NCI-H1105 treated with DMSO at 0.1 percent for 48 hours (cell line): Measurements from ENCODE around the gene KANK2.
A peak's percentile ranks its signal among the peaks of the same experiment; 100 is the strongest.

Source experiments
- DNase-seq: peaks from one replicate; lab custom pipeline; 2025; lab: John Stamatoyannopoulos, UW

The KANK2 gene

DNA sequence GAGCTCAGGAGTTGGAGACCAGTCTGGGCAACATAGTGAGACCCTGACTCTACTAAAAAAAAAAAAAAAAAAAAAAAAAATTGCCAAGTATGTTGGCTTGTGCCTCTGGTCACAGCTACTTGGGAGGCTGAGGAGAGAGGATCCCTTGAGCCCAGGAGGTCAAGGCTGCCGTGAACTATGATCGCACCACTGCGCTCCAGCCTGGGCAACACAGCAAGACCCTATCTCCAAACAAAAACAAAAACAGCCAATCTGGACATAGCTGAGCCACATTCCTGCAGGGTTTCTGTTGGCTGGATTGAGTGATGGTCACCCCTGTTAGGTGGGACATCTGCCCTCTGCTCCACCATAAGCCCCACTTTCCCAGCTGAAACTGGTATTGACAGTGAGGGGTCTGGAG, 28.5 kb upstream of the KANK2 start:
- DNase-seq: no peak

DNA sequence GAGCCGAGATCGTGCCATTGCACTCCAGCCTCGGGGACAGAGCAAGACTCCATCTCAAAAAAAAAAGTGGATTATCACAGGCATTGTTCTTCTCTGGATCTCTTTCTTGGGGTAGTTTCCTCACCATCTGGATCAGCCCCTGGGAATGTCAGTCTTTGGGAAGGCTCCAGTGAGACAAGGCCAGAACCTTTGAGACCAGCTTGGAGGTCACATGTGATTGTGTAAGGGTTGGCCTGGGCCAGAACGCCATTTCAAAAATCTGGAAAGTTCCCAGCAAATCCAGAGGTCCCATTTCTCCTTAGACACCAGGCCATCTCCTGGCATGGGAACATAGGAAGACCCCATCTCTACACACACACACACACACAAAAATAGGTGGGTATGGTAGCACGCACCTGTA, 27.8 kb upstream of the KANK2 start:
- no peak for DNase-seq

DNA sequence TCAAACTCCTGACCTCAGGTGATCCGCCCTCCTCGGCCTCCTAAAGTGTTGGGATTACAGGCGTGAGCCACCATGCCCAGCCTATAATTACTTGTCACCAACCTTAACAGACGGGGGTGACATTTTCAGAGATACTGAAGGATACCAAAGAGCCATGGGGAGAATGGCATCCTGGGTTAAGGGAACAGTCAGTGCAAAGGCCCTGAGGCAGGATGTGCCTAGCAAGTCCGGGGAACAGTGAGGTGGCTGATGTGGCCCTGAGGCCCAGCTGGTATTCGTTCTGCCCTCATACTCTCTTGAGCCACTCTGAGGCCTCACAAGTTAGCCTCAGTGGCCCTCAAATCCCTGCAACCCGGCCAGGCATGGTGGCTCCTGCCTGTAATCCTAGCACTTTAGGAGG, 27.1 kb upstream of the KANK2 start:
- DNase-seq: no peak

DNA sequence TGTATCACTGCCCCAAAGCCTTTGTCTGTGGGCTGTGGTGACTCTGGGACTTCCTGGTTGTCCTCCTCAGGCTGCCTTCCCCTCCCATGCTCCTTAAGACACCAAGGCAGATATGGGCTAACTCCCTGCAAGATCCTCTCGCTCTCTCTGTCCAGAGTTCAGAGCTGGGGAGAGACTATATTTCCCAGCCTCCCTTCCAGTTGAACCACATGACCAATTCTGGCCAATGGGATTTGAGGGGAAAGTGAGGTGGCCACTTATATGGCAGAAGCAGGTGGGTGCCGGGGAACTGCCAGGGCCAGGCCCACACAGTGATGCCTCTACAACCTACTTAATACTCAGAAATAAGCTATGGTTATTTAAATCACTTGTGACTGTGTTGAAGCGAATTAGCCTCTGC, 25.9 kb upstream of the KANK2 start:
- no peak for DNase-seq

DNA sequence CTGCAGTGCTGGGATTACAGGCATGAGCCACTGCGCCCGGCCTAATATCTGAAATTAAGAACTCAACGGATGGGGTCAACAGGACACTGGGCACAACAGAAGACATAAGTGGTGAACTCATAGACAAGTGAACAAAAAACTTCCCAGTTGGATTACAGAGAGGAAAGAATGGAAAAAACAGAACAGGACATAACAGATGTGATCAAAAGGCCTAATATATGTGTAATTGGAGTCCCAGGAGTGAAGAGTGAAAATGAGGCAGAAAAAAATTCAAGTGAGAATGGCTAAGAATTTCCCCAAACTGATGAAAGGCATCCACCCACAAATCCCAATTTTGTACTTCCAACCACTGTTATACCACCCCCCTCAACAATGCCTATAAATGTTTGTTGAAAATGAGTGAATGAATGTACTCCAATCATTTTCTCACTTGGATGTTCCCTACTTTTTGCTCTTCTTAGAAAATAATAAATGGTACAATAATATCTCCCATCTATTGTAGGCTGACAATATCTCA, 23.8 kb upstream of the KANK2 start:
- no peak for DNase-seq

DNA sequence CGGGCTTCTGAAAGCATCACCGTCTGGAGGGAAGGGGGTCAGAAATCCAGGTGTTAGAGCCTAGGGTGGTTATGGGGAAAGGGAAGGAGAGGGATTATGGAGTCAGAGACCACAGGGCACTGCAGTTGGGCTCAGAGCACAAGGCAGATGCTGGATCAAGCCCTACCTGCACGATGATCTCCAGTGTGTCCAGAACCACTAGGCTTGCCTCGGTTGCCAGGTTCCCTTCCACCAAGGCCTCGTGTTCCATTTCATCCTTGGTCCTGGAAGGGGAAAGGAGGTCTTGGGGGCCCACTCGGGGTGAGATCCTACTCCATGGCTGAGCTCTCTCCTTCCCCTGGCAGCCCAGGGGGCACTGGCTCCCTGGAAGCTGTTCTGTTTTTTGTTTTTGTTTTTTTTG, 17.0 kb upstream of the KANK2 start:
- no peak for DNase-seq

DNA sequence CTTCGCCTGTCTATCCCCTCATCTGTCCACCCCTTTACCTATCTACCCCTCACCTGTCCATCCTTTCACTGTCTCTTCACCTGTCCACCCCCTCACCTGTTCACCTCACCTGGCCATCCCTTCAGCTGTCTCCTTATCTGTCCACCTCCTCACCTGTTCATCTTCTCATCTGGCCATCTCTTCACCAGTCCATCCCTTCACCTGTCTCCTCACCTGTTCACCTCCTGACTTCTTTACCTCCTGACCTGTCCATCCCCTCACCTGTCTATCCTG, 13.2 kb upstream of the KANK2 start:
- DNase-seq: no peak

DNA sequence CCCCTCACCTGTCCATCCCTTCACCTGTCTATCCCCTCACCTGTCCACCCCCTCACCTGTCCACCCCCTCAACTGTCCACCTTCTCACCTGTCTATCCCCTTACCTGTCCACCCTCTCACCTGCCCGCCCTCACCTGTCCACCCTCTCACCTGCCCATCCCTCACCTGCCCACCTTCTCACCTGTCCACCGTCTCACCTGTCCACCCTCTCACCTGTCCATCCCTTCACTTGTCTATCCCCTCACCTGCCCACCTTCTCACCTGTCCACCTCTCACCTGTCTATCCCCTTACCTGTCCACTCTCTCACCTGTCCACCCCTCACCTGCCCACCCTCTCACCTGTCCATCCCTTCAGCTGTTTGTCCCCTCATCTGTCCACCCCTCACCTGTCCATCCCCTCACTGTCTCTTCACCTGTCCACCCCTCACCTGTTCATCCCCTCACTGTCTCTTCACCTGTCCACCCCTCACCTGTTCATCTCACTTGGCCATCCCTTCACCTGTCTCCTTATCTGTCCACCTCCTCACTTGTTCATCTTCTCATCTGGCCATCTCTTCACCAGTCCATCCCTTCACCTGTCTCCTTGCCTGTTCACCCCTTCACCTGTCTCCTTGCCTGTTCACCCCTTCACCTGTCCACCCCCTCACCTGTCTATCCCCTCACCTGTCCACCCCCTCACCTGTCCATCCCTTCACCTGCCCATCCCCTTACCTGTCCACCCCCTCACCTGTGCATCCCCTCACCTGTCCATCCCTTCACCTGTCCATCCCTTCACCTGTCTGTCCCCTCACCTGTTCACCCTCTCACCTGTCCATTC, 12.7 kb upstream of the KANK2 start:
- DNase-seq: no peak

DNA sequence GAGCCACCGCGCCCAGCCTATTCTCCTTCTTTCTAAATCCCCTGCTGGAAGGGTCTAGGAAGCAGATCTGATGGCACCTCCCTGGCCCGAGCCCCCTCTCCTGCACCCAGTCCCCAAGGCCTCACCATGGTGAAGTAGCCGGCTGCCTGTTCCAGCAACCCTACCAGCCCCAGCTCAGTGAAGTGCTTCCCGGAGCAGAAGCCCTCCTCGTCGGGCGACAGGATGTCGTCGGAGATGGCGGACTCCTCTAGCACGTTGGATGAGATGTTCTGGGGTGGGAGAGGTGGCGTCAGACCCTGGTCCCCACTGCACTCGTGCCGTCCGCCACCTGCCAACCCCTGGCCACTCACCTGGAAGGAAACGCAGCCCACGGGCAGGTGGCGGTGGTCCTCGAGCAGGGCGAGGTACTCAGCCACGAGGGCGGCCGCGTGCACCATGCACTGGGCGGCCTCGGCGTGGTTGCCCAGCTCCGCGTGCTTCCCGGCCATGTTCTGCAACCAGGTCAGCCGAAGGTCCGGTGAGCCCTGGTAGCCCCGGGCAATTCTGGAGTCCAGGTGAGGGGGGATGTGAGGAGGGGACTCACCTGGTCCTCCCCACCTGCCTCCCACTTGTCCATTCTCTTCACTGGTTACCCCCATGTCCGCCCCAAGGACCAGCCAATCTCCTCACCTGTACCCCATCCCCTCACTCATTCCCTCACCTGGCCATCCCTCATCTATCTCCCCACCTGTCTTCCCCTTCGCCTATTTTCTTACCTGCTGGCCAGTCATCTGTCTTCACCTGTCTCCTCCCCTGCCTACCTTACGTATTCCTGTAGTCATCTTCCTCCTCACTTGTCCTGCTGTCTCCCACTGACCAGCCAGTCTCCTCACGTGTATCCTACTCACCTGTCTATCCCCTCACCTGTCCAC, 11.5 kb upstream of the KANK2 start:
- DNase-seq: no peak

DNA sequence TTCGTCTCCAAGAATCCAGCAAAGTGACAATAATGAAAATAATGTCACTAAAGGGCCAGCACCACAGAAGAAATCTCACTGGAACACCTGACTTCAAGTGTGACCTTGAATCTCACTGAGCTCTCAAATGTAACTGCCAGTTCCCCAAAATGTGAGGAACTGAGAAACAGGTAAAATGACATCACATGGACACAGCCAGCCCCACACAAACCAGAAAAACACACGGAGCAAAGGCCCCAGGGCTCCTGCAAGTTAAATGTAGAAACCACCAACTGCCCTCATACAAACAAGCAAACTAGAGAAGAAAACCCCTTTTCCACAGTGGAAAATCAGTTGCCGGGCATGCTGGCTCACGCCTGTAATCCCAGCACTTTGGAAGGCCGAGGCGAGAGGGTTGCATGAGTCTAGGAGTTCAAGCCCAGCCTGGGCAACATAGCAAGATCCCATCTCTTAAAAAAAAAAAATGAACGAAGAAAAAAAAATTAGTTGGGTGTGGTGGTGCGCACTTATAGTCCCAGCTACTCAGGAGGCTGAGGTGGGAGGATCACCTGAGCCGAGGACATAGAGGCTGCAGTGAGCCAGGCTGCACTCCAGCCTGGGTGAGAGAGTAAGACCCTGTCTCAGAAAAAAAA, 8.7 kb upstream of the KANK2 start:
- no peak for DNase-seq

DNA sequence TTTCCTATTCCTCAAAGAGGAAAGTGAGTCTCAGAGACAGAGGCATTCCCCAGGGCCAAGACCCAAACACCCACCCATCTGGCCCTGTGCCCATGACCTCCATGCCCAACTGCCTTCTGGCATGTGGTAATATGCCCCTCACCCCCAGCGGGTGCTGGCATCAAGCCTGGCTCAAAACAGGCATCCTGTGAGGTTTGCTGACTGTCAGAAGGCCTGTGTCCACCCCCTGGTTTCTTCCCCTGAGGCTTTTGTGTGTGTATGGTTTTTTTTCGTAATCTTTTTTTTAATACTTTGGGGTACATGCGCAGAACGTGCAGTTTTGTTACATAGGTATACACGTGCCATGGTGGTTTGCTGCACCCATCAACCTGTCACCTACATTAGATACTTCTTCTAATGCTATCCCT, 7.6 kb upstream of the KANK2 start:
- no peak for DNase-seq

DNA sequence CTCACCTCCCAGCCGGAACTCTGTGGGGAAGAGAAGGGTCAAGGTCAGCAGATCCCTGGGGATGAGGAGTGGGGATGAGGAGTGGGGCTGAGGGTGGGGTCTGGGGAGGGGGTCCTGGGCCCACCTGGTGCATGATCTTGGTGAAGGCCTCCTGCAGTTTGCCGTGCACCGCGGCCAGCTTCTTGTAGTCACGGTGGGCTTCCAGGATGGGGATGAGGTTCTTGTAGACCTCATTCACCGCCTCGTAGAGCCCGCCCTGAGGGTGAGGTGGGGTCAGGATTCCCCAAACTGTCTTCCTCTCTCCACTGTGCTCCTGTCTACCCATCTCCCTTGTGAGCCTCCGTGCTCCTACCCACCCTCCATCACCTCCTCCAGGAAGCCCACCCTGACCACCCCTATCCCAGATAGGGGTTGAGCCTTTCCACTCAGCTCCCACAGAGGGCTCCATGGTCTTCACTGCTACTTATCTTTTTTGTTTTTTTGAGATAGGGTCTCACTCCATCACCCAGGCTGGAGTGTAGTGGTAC, 6.8 kb upstream of the KANK2 start:
- no peak for DNase-seq

DNA sequence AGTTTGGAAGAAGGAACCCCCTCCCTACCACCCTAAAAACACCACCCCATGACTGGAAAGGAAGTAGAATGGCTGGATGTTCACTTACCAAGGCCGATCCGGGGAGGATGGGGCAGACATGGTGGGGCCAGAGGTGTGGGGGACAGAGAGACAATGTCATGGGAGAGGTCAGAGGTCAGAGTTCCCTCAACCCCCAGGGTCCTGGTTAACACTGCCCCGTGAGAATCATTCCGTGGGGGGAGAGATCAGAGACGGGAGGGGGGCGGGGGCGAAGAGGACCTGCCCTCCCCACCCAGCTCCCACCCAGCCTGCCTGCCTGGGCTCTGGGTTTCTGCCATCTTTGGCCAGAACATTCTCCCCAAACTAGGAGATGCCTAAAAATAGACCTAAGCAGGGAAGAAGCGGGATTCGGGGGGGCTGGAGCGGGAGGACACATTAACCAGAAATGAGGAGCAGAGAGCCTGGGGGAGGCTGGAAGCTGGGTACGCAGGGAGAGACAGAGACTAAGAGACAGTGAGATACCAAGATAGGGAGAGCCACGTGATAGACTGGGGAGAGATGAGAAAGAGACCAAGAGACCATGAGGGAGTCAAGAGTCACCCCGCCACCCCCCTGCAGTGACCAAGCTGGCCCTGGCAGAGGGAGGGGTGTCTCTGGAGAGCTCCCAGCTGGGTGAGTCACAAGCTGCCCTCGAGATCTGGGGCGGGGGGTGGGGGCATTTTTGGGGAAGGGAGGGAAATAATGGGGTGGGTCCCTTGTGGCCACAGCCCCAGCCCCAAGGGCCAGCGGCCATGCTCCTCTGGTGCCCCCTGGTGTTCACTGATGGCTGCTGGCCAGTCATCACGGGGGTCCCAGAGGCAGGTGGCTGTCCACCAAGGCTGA, 6.1 kb upstream of the KANK2 start:
- DNase-seq: peak; percentile 24

DNA sequence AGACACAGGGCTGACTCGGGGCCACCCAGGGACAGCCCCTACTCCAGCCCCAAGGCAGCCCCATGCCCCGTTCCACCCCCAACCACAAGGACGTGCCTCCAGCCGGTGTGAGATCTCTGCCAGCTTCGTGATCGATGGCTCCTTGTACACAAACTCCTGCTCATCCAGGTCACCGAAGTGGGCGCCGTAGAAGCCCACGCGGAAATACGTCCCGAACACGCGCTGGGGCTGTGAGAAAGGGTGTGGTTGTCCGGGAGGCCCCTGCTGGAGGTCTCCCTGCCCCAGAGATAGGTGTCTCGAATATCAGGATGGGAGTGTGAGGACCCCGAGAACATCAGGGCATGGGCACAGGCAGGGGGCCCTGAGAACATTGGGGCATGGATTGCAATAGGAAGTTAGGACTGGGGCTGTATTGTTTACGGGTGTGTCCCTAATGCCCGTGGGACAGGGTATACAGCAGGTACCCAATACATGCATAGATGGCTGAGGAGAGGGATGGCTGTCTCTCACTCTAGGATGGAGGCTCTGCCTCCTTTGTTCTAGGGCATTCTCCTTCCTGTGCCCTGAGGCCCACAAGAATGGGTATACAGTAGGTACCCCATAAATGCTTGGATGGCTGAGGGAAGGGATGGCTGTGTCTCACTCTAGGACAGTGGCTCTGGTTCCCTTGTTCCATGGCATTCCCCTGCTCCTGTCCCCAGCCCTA, 5.3 kb upstream of the KANK2 start:
- no peak for DNase-seq

DNA sequence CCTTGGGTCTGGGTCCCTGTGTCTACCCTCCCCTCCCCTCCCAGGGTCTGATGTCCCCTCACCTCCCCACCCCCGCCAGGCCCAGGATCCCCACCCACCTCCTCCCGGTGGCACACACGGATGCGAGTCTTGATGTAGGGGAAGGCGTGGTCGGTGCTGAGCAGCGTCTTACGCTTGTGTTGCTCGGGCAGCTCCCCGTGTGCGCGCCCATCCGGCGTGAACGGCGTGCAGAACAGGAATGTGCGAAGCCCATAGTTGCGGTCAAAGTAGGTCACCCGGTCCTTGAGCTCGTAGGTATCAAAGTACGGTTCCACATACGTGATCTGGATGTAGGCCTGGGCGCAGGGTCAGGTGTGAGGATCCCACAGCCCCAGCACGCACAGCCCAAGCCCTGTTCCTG, 4.4 kb upstream of the KANK2 start:
- no peak for DNase-seq

DNA sequence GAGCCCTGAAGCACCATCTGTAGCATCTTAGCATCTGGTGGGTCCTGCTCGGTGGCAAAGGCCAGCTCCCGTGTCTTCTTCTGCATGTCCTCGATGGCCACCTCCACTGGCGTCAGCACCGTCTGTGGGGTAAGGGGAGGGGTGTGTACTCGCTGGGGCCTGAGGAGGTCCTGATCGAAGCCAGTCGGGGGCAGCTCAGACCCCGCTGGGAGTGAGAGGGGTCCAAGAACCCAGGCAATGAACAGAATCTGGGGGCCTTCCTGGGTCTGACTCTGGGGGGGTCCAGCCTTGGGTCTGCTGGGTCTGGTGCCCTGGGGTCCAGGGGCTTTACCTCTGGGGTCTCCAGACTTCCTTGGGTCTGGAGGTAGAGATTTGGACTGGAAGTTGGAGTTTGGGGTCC, 3.6 kb upstream of the KANK2 start:
- no peak for DNase-seq

DNA sequence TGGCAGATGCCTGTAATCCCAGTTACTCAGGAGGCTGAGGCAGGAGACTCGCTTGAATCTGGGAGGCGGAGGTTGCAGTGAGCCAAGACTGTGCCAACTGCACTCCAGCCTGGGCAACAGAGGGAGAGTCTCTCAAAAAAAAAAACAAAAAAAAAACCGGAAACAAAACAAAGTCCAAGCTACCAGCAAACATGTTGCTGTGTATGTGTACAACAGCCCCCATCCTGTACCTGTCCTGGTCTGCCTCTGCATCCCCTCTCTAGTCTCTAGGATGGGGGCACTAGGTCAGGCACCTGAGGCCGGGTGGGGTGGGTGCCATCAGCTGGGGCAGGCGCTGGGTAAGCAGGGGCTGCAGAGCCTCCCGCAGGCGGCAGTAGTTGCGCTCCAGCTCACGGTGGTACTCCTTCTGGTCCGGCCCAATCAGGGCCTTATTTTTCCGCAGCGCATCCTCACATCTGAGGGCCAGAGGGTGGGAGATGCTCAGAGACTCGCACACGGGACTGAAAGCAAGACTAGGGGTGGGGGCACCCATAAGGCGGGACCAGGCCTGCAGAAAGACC, 2.8 kb upstream of the KANK2 start:
- DNase-seq: no peak

DNA sequence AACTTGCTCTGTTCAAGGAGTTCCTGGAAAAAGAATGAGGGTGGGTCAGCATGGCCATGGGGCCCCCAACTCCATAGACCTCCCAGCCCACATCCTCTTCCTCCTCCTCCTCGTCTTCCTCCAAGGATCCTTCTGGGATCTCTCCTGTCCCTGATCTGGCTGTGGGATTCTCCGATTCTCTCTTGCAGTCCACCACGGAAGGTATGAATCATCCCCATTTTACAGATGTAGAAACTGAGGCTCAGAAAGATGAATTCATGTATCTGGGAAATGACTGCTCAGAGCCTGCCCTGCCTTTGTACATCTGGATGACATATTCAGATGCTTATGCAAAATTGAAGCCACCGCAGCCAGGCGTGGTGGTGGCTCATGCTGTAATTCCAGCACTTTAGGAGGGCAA, 2.2 kb upstream of the KANK2 start:
- no peak for DNase-seq

DNA sequence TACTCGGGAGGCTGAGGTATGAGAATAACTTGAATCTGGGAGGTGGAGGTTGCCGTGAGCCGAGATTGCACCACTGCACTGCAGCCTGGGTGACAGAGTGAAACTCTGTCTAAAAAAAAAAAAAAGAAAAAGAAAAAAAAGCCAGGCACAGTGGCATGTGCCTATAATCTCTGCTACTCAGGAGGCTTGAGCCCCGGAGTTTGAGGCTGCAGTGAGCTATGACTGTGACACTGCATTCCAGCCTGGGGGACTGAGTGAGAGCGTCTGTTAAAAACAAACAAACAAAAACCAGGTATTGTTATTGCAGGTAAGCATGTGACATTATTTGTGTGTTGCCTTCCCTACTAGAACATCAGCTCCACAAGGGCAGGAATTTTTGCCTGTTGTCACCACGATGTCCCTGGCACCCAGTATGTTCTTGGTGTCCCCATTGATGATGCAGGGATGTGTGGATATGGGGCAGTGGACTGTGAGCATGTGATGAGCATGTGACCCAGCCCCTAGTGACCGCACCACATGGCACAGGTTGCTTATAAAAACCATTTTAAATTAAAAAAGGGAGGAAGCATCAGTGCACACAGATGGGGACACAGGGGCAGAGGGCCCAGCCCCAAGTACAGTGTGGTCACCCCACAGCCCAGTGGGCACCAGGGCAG, 1.6 kb upstream of the KANK2 start:
- DNase-seq: no peak

DNA sequence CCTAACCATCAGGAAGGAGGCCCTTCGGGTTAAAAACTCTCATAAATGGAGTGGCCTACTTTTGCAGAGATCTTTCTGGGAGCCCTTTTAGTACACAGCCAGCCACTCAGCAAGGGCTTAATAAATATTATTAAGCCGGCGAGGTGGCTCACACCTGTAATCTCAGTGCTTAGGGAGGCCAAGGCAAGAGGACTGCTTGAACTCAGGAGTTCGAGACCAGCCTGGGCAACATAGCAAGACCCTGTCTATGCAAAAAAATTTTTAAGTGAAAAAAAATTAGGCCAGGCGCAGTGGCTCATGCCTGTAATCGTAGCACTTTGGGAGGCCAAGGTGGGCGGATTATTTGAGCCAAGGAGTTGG, 810 bp upstream of the KANK2 start:
- no peak for DNase-seq
